ENCODE data around the gene DNAH10.

Gene DNAH10

GRCh38 chr12:123836292-123836691, 74.2 kb downstream of the DNAH10 start:
- DNase-seq (ENCODE audit: low read depth in 3 of 3, low spot score in 1 of 3) = no peak

DNA sequence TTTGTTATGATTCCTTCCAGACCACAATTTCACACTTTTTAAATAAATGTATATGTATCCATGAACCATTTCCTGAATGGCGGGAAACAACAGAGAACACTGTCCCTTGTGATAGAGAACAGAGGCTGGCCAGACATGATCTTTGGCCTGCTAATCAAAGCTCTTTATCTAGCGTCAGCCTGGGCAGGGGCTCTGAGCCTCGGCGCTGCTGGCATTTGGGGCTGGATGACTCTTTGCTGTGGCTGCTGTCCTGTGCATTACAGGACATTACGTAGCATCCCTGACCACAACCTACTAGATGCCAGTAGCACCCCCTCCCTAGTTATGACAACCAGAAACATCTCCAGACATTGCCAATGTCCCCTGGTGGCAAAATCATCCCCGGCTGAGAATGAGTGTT, 77.7 kb downstream of the DNAH10 start:
- no peak for DNase-seq (ENCODE audit: low read depth in 3 of 3, low spot score in 1 of 3)

- no peak for DNase-seq (ENCODE audit: low read depth in 3 of 3, low spot score in 1 of 3)
Observed at GRCh38 chr12:123840765-123841425, 78.8 kb downstream of the DNAH10 start.

- DNase-seq (ENCODE audit: low read depth in 3 of 3, low spot score in 1 of 3) = no peak
Observed at GRCh38 chr12:123843912-123844748, 82.0 kb downstream of the DNAH10 start.

GRCh38 chr12:123845881-123846280, 83.8 kb downstream of the DNAH10 start:
- no peak for DNase-seq (ENCODE audit: low read depth in 3 of 3, low spot score in 1 of 3)

DNA sequence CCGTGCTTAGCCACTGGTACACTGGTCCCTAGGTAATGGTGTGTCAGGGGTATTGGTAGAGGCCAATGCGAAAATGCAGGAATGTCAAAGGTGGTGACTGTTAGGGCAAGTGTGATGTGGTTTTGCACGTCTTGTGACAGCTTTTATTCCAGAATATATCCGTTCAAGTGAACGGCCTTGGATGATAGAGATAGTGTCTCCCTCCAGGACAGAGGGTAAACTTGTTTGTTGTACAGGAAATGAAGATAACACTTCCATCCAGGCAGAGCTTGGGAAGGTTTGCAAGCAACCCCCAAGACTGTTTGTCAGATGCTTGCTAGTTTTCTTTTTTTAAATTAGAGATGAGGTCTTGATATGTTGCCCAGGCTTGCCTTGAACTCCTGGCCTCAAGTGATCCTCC, 84.2 kb downstream of the DNAH10 start:
- DNase-seq (ENCODE audit: low read depth in 3 of 3, low spot score in 1 of 3) = no peak

DNA sequence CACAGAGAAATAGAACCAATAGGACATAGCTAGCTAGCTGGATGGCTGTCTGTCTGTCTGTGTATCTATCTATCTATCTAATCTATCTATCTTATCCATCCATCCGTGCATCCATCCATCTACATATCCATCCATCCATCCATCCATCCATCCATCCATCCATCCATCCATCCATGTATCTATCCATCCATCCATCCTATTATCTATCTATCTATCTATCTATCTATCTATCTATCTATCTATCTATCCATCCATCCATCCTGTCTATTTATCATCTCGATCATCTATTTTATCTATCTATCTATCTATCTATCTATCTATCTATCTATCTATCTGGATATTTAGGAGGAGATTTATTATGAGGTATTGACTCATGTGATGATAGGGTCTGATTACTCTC, 84.9 kb downstream of the DNAH10 start:
- no peak for DNase-seq (ENCODE audit: low read depth in 3 of 3, low spot score in 1 of 3)

DNA sequence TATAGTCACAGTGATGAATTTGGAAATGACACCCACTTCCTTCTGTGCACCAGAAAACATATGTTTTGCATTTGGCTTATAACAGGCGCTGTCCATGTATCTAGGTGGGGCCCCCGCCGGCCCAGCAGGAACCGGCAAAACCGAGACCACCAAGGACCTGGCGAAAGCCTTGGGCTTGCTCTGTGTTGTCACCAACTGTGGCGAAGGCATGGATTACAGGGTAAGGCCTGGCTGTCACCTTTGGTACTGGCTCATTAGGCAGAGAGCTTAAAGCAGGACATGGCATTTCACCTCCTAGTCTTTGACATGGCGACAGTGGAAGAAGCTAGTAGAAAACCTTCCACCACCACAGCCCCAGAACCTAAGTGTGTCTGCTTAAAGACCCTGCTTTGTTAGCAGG, 85.8 kb downstream of the DNAH10 start:
- DNase-seq (ENCODE audit: low read depth in 3 of 3, low spot score in 1 of 3) = no peak

DNA sequence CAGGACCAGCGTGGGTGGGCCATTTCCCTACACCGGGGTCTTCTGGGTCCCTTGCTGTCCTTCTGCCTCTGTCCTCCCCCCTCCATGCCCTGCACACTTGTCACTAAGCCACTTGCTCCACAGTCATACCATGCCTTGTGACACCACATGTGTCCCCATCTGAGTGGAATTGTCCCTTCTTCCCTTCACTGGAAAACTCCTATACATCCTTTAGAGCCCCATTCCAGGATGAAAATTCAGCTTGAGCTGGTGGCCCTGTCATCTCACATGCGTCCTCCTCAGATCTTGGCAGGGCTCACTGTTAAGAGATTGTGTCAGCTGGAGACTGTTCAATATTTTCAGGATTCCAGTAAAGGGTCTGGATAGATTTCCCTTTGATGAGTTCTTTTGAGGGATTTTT, 87.4 kb downstream of the DNAH10 start:
- no peak for DNase-seq (ENCODE audit: low read depth in 3 of 3, low spot score in 1 of 3)

GRCh38 chr12:123850246-123851134, 88.4 kb downstream of the DNAH10 start:
- no peak for DNase-seq (ENCODE audit: low read depth in 3 of 3, low spot score in 1 of 3)

- DNase-seq (ENCODE audit: low read depth in 3 of 3, low spot score in 1 of 3) = no peak
Observed at GRCh38 chr12:123853396-123854070, 91.4 kb downstream of the DNAH10 start.

- no peak for DNase-seq (ENCODE audit: low read depth in 3 of 3, low spot score in 1 of 3)
Observed at GRCh38 chr12:123854232-123854631, 92.1 kb downstream of the DNAH10 start.

- no peak for DNase-seq (ENCODE audit: low read depth in 3 of 3, low spot score in 1 of 3)
Observed at GRCh38 chr12:123854918-123855317, 92.8 kb downstream of the DNAH10 start.

- DNase-seq (ENCODE audit: low read depth in 3 of 3, low spot score in 1 of 3) = no peak
Observed at GRCh38 chr12:123856681-123857080, 94.6 kb downstream of the DNAH10 start.

GRCh38 chr12:123858176-123858575, 96.1 kb downstream of the DNAH10 start:
- DNase-seq (ENCODE audit: low read depth in 3 of 3, low spot score in 1 of 3) = no peak

DNA sequence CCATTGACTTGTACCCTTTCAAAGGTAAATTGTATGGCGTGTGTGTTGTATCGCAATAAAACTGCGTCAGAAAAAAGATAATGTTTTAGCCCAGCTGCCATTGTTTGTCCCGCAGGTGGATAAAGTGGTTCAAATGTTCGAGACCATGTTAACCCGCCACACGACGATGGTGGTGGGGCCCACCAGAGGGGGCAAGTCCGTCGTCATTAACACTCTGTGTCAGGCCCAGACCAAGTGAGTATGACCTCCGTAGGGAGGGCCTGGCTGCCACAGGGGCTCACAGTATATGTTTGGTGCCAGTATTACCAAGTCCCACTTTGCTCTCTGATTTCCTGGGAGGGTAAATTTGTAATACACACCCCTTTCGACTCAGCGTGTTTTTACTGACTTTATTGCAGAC, 96.9 kb downstream of the DNAH10 start:
- DNase-seq (ENCODE audit: low read depth in 3 of 3, low spot score in 1 of 3) = no peak

- DNase-seq (ENCODE audit: low read depth in 3 of 3, low spot score in 1 of 3) = no peak
Observed at GRCh38 chr12:123860377-123860776, 98.3 kb downstream of the DNAH10 start.

GRCh38 chr12:123861392-123861791, 99.3 kb downstream of the DNAH10 start:
- no peak for DNase-seq (ENCODE audit: low read depth in 3 of 3, low spot score in 1 of 3)

DNA sequence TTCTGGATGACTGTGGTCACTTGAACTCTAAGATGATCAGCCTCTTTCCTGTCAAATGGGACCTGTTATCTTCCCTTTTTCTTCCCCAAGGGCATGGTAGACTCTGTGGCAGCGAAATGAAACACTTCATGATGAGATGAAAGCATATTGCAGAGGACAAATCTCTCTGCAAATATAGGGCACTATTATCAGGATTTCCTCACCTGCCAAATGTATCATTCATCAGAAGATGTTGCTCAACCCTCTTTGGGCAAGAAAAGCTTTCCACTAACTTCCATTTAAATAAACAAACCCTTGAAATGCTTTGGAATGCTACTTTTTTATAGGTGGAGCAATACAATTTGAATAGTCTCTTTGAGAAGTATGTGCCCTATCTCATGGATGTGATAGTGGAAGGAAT, 105.0 kb downstream of the DNAH10 start:
- no peak for DNase-seq (ENCODE audit: low read depth in 3 of 3, low spot score in 1 of 3)

DNA sequence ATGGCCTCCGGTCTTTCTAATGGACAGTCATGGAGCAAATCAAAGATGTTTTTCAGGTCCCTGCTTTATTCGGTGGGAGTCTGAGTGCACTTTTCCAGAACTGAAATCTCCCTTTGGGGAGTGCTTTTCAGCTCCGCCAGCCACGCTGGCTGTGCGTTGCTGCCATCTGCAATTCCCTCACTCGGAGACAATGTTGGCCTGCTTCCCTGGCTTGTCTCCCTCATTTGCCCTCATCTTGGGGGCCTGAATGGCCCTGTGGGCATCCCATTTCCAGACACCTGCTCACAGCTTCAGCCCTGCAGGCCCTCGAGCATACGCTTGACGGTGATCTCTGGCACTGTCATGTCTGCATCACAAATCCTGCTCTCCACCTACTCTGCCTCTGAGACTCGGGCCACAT, 106.7 kb downstream of the DNAH10 start:
- no peak for DNase-seq (ENCODE audit: low read depth in 3 of 3, low spot score in 1 of 3)

DNA sequence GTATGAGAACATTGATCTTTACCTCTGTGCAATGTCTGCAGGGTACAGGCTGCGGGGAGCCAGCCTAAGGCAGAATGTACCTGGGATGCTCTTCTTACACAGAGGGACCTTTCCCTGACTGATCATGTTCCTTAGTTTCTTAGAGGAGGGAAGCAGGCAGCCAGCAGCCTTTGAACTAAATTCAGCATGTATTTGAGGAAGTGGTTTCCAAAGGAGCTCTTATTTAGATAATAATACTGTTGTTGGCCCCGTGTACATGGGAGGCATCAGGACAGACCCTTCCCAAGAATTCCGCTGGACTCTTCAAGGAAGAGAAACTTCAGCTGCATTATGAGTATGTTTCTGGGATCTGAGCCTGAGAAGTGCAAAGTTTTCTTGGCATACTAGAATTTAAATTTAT, 111.7 kb downstream of the DNAH10 start:
- no peak for DNase-seq (ENCODE audit: low read depth in 3 of 3, low spot score in 1 of 3)

Measured in stimulated activated CD4-positive, alpha-beta T cell treated with anti-CD3 and anti-CD28 coated beads, TNF-alpha, amount 100 ng/mL, for 1 hour (primary cell).